Left cardiac atrium (tissue), 4 donors: Measurements from ENCODE around the gene HUS1B. TPM values are rescaled to one million over a fixed set of nuclear protein-coding genes. Genes with fewer than 3 reads are reported as not detected.
A peak's percentile ranks its signal among the peaks of the same experiment; 100 is the strongest.
"Not testable (repeated sequence)": the region's sequence is repeated elsewhere in the genome, so short reads cannot be mapped to it uniquely, and the experiment has no call there.

Source experiments
- ATAC-seq, 2 donors: fragments of 200-7000 bp; cut with Tn5 transposase; one replicate each; pipeline ENCODE4 v1.9.1; 2020; ENCODE audit warnings: mild to moderate bottlenecking in 2 of 2, moderate library complexity in 2 of 2
- DNase-seq: peaks from one replicate; pipeline ENCODE4 v3.0.0-alpha.2; 2020
- intact Hi-C, 2 donors: fragments of 100-400 bp; cut with DNase I; formaldehyde crosslinking; loops; one replicate each; pipeline versions ENCODE4 v1.14.1 to v1.15.1; 2022 to 2023
- total RNA-seq, 2 donors: library from RNA; stranded (reverse); fragmentation: NEBNext Ultra II Directional; extraction: Animal tissue kit (Norgen Biotek cat#: 25700); gene quantifications; one replicate each; pipeline ENCODE4 v1.2.1, GENCODE V29; 2021
- donor health status: DM: no; HTN: yes; CAD: no.
- donor health status: DM: no; HTN: yes; CAD: no; lungs with severe emphysema.
- donor health status: DM: yes; HTN: yes; CAD: no.
- donor health status: Dilated cardiomyopathy.

HUS1B gene
- total RNA-seq, 2 donors from 2014 or later = not detected

DNA sequence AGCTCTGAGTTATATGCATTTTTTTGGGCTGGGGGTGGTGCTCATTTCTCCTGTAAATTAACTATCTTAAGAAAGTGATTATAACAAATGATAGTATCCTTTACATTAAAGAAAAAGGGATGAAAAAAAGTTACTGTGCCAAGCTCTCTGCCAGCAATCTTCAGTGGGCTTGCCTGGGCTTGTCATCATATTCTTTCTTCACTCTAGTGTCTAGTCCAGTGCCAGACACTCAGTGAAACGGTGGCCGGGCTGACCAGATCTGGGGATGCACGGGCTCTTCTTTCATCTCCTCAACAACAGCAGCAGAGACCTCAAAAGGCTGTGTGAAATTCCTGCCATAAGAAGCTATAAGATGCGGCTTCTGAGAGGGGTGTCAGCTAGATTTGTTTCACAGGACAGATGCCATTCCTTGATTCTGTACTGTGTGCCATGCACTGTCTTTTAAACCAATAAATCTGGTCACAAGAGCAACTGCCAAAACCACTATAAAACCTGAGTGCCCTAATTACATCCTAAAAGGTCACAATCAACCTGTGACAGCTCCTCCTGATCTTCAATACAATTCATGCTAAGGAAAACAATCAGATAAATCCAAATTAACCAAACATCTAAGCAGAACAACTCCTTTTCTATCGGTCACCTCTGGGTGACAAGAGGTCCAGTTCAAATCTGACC is 23.9 kb upstream of the HUS1B start:
- DNase-seq (no peak), ATAC-seq (no peak)
- intact Hi-C loops = no loop called here

DNA sequence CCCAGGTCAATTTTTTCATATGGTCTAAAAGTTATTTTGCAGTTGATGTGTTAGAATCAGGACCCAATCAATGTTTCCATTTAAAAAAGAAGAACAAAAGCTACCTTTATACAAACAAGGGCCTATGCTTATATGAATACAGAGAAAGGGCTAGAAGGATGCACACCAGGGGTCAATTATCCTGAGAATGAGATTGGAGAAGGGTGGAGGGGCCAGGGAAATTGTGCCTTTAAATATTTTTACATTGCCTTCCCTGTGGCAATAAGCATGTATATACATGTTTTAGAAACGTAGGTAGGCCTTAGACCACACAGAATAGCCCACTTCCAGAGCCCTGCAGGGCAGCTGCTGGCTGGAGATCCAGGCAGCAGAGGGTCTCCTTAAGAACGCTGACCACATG is 23.4 kb upstream of the HUS1B start:
- intact Hi-C loops = no loop called here
- DNase-seq (no peak), ATAC-seq (no peak)

DNA sequence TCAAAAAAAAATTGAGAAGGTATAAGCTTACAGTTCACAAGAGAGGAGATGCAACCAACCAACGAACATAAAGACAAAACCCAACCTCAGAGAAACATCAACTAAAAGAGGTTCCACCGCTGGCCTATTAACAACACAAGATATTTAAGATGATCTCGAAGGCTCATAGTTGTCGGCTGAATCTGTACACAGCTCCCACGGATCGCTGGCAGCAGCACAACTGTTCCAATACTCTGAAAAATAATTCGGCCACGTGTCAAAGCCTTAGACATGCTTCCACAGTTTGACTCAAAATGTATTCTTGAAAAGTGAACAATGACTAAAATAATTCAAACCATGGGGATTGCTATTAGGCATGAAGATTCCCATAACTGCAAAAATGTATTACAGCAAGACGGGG is 22.4 kb upstream of the HUS1B start:
- intact Hi-C loops = no loop called here
- ATAC-seq (no peak), DNase-seq (no peak)

DNA sequence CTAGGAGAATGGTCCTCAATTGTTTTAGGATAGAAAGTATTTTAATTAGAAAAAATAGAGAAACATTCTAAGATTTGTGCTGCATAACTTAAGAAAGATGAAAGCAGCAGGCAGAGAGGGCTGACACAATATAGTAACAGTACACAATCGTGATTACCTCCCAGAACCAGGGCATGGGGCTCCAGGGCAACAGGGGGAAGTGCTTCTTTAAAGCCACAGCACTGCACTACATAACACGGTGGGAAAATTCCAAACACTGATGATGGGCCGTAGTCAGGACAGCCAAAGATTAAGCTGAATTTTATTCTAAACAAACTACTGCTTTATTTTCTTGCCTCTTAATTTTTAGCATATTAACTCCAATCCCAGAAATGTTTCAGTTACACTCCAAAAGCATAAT is 21.6 kb upstream of the HUS1B start:
- DNase-seq (no peak), ATAC-seq (peak in 1 of 2 donors; percentile 44)
- intact Hi-C loops = no loop called here

DNA sequence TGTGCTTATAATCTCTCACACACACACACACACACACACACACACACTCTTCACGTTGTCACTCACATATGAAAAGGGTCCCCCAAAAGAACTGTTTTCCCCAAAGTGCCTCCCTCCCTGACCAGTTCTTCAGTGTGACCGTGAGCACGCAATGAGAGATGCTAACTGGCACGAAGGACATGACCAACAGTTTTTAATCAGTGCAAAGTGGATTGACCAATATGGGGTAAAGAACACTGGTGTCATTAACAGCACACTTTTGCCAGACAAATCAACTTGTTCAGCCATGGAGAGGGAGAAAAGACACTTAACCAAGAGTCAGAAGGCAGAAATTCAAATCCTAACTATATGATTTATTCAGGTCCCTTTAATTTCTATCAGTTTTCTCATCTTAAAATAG is 21.0 kb upstream of the HUS1B start:
- intact Hi-C loops = no loop called here
- ATAC-seq = peak in 1 of 2 donors; percentile 76
- DNase-seq = no peak

DNA sequence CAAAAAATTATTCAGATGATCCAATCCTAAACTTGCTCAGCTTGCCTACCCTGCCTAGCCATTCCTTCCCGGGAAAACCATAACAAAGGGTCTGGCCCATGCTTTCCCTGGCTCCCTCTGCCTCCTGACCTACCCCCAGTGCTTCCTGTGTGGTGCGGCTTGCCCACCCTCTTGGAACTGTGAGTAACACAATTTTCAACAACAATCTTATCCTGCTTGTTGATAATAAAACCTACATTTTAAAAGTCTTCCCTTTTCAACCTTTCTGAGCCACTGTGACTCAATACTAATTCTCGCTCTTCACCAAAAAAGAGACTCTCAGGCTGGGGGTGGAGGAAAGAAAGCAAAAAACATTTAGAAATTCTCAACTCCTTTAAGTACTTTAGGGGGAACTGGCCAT is 18.1 kb upstream of the HUS1B start:
- DNase-seq (no peak), ATAC-seq (no peak)
- intact Hi-C loops = no loop called here

DNA sequence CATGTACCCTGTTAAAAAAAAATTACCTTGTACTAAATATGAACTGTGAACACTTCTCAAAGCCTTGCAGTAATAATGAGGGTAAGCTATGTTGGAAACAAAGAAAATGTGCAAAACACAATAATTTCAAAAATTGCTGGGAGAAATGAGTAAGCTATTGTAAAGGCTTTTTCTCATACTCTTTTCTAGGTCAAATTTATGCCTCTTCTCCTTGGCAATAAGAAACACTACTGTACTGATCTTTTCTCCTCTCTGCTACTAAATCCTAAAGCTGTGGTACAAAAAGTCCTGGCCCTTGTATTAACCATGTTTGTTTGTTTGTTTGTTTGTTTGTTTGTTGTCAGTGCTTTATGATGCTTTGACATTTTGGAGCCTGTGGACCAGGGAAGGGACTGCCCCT is 17.5 kb upstream of the HUS1B start:
- intact Hi-C loops = no loop called here
- ATAC-seq (no peak), DNase-seq (no peak)

DNA sequence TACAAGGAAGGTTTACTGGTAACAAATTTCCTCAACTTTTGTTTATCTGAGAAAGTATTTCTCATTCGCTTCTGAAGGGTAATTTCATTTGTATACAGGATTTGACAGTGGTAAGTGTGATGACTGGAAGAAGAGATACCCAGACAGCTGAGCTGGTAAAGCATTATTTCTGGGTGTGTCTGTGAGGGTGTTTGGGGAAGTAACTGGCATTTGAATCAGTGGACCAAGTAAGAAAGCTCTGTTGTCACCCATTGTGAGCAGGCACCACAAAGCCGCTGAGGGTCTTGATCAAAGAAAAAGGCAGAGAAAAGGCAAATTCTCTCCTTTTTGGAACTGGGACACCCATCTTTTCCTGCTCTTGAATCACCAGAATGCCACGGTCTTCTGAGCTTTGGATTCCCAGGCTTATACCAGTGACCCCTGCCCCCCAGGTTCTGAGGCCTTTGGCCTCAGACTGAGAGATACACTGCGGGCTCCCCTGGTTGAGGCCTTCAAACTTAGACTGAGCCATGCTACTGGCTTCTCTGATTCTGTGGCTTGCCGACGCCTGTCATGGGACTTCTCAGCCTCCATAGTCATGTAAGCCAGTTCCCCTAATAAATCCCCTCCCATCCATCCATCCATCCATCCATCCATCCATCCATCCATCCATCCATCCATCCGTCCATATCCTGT is 10.5 kb upstream of the HUS1B start:
- ATAC-seq (no peak), DNase-seq (no peak)
- intact Hi-C loops = no loop called here

DNA sequence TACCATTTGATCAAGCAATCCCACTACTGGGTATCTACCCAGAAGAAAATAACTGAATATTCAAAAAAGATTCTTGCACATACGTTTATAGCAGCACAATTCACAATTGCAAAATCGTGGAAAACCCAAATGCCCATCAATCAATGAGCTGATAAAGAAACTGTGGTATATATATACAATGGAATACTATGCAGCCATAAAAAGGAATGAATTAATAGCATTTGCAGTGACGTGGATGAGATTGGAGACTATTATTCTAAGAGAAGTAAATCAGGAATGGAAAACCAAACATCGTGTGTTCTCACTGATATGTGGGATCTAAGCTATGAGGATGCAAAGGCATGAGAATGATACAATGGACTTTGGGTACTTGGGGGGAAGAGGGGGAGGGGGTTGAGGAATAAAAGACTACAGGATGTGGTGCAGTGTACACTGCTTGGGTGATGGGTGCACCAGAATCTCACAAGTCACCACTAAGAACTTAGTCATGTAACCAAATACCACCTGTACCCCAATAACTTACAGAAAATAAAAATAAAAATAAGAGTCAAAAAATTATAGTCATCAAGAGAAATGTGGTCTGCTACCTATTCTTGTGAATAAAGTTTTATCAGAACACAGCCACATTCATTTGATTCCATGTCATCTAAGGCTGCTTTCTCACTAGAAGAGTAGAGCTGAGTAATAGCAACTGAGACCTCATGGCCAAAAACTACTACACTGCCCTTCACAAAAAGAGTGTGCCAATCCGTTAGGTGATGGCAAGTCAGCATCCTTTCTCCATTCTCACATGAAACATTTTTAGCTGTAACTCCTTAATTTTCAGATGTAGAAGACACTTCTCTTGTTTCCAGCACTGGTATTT is 8.7 kb upstream of the HUS1B start:
- DNase-seq (no peak), ATAC-seq (no peak)
- intact Hi-C loops = no loop called here

DNA sequence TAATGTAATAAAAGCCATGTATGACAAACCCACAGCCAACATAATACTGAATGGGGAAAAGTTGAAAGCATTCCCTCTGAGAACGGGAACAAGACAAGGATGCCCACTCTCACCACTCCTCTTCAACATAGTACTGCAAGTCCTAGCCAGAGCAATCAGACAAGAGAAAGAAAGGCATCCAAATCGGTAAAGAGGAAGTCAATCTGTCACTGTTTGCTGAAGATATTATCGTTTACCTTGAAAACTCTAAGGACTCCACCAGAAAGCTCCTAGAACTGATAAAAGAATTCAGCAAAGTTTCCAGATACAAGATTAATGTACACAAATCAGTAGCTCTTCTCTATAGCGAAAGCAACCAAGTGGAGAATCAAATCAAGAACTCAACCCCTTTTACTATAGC is 6.9 kb upstream of the HUS1B start:
- DNase-seq, ATAC-seq, intact Hi-C loops: not testable (repeated sequence)

DNA sequence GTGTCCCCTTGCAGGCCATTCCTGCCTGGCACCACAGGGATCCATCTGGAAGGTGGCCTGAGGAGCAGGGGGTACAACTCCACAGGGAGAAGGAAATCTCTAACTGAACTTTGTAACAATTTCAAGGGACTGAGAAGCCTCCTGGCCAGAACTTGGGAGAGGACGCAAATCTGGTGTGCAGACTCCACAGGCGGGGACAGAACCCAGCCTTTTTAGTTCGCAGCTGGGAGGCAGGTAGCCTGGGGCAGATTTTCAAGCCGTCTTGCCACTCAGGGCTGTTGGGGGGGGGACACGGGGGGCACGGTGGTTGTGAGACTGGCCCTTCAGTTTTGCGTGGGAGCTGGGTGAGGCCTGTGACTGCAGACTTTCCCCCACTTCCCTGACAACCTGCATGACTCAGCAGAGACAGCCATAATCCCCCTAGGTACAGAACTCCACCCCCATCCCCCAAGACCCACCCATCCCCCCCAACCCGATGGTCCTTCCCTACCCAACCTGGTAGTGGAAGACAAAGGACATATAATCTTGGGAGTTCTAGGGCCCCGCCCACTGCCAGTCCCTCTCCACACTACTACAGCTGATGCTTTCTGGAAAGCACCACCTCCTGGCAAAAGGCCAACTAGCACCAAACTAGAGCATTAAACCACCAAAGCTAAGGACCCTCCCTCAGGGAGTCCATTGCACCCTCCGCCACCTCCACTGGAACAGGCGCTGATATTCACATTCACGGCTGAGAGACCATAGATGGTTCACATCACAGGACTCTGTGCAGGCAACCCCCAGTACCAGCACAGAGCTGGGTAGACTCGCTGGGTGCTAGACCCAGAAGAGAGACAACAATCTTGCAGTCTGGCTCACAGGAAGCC is 3.0 kb upstream of the HUS1B start:
- ATAC-seq (no peak), DNase-seq (no peak)
- intact Hi-C loops = no loop called here

DNA sequence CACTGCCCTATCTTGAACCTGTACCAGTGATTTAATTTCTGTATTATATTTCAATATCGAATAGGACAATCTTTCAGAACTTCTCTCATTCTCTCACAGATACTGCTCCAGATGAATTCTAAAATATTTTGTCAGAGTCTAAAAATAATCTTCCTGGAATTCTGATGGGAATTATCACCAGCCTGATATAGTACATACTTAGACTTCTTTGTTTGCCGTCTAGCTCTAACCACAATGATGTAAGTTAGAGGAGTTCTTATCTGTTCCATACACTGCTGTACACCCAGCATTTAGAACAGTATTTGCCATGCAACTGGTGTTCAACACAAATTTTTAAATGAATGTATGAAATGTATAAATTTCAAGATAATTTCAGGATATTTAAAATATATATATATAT is 1.3 kb upstream of the HUS1B start:
- ATAC-seq (peak; percentile 59 to 77), DNase-seq (no peak)
- intact Hi-C loops = no loop called here

DNA sequence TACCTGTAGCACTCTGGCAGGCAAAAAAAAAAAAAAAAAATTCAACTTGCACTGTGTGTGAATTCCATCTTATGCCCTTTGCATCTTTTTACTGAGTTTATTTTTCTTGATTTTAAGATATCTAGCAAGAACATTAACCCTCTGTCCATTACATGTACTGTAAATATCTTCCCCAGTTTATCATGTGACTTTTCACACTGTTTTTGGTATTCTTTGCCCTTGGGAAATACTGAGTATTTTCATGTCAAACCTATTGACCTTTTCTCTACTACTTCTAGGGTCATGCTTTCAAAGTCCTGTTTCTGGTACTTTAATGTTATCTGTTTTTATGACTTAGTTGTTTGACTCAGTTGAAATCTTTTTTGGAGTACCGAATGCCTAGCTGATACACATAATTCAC is 843 bp upstream of the HUS1B start:
- no peak for ATAC-seq
- intact Hi-C loops = no loop called here

DNA sequence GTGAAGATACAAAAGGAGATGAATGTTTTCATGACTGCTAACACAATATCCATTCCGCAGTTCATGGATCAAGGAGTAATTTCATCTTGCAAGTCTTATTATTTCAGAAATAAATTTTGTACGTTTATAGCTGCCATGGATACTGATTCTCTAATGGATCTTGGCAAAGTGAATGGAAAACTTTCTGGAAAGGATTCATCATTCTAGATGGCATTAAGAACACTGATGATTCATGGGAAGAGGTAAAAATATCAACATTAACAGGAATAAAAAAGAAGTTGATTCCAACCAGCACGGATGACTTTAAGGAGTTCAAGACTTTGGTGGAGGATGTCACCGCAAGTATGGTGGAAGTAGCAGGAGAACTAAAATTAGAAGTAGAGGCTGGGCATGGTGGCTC is 2.8 kb downstream of the HUS1B start:
- DNase-seq (no peak), ATAC-seq (no peak)
- intact Hi-C loops = no loop called here

More for the DNA sequence above, 843 bp upstream of the HUS1B start:
- no peak for DNase-seq

DNA sequence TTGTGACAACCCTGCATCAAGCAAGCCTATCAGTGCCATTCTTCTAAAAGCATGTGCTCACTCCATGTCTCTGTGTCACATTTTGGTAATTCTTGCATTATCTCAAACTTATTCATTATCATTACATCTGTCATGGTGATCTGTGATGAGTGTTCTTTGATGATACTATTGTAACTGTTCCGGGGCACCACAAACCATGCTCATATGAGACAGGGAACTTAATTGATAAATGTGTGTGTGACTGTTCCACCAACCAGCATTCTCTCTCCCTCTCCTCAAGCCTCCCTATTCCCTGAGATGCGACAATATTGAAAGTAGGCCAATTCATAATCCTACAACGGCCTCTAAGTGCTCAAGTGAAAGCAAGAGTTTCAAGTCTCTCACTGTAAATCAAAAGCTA is 4.0 kb downstream of the HUS1B start:
- DNase-seq (no peak), ATAC-seq (no peak)
- intact Hi-C loops = no loop called here

DNA sequence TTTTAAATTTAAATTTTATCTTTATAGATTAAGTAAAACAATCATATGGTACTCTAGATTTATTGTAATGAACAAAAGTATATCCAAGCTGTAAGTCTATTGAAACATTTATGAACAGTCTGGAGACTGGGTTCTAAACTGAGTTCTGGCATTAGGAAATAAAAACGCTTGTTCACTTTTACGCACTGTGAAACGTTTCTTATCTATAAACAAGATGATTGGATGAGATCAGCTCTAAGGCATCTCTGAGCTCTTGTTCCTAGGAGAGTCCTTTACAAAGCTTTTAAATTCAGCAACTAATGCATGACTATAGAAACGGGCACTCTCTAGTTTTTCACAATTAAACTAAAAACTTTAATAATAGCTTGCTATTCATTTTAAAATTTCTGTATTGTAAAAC is 6.8 kb downstream of the HUS1B start:
- no peak for DNase-seq
- peak in 1 of 2 donors; percentile 22 for ATAC-seq
- intact Hi-C loops = no loop called here

DNA sequence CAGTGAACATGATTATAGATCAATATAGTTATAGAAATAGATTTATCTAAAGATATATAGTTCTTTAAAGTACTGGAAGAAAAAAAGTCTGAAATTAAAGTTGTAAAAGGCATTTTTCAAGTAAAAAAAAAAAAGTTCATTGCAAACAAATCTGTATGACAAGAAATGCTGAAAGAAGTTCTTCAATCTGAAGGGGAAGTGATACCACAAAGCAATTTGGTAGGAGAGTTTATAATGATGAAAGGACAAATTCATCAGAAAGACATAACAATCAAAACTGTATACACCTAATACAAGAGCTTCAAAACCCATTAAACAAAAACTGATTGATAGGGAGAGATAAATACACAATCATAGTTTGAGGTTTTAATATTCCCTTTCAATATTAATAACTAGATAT is 14.1 kb downstream of the HUS1B start:
- ATAC-seq = no peak
- intact Hi-C loops = no loop called here

DNA sequence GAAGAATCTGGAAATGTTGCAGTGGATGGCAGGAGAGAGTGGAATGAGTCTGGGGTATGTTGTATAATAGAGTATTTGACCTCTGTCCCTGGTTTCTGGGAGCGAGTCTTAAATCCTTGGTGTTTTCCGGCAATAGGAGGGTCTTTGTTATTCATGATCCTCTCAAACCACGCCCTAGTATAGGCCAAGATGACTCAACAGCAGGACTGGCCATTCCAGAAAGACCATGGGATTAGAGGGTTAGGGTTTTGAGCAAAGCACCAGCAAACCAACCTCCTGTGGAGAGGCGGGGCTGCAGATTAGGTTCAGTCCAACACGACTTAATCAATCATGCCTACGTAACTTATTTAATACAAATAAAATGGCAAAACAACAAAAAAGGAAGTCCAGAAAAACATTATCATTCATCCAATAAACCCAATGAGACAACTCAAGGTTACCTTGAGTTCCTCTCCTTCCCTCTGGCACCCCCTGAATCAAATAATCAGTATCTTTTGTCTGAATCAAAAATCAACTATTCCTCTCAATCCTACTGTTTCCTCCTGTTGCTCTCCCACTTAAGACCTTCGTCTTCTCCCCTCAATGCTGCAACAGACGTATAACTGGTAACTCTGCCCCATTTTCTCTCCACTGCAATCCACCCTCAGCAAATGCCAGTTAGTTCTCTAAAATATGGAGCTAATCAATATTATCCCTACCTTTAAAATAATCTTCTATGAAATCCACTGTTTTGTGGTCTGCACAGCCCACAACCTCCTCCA is 15.5 kb downstream of the HUS1B start:
- ATAC-seq (no peak), DNase-seq (no peak)
- intact Hi-C loops = no loop called here

More for the DNA sequence above, 14.1 kb downstream of the HUS1B start:
- DNase-seq = no peak

DNA sequence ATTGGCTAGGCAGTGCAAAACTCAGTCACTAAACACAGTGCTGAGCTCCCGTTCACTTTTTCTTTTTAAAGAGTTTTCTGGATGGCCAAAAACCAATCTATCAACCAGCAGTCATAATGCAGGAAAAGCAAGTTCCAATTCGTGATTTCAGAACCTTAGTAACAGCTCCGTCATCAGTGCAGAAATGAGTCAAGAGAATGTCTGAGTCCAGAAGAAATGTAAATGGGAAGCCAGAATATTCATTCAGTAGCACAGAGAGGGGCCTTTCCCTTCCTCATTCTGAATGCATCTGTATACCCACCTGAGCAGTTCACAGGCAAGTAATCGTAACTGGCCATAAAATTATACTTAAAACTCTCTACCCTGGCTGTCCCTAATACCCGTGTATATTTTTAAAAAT is 20.4 kb downstream of the HUS1B start:
- DNase-seq (no peak), ATAC-seq (no peak)
- intact Hi-C loops = no loop called here
